ENCODE data around the gene TOMM40L.
"Not testable (repeated sequence)": the region's sequence is repeated elsewhere in the genome, so short reads cannot be mapped to it uniquely, and the experiment has no call there.

TOMM40L gene

GRCh38 chr1:161219078-161219892 is 6.6 kb upstream of the TOMM40L start:
- no peak for DNase-seq (ENCODE audit: extremely low read depth in 1 of 2, low read depth in 1 of 2)

- no peak for DNase-seq (ENCODE audit: extremely low read depth in 1 of 2, low read depth in 1 of 2)
These were observed 5.9 kb upstream of the TOMM40L start for GRCh38 chr1:161220002-161220401.

GRCh38 chr1:161222175-161223019 is 3.5 kb upstream of the TOMM40L start:
- no peak for DNase-seq (ENCODE audit: extremely low read depth in 1 of 2, low read depth in 1 of 2)

GRCh38 chr1:161223805-161224694 is 1.8 kb upstream of the TOMM40L start:
- no peak for DNase-seq (ENCODE audit: extremely low read depth in 1 of 2, low read depth in 1 of 2)

- not testable (repeated sequence) for DNase-seq (ENCODE audit: extremely low read depth in 1 of 2, low read depth in 1 of 2)
These were observed 1.2 kb upstream of the TOMM40L start for GRCh38 chr1:161224695-161225087.

- DNase-seq (ENCODE audit: extremely low read depth in 1 of 2, low read depth in 1 of 2), result no peak
These were observed 704 bp upstream of the TOMM40L start for GRCh38 chr1:161225178-161225533.

- DNase-seq (ENCODE audit: extremely low read depth in 1 of 2, low read depth in 1 of 2), result no peak
These were observed 456 bp downstream of the TOMM40L start for GRCh38 chr1:161226320-161226711.

- DNase-seq (ENCODE audit: extremely low read depth in 1 of 2, low read depth in 1 of 2), result no peak
These were observed 899 bp downstream of the TOMM40L start for GRCh38 chr1:161226759-161227158.

GRCh38 chr1:161227196-161227871 is 1.5 kb downstream of the TOMM40L start:
- peak; percentile 36 to 72 for DNase-seq (ENCODE audit: extremely low read depth in 1 of 2, low read depth in 1 of 2)

- DNase-seq (ENCODE audit: extremely low read depth in 1 of 2, low read depth in 1 of 2), result no peak
These were observed 2.2 kb downstream of the TOMM40L start for GRCh38 chr1:161228032-161228431.

- no peak for DNase-seq (ENCODE audit: extremely low read depth in 1 of 2, low read depth in 1 of 2)
These were observed 4.0 kb downstream of the TOMM40L start for GRCh38 chr1:161229896-161230295.

- no peak for DNase-seq (ENCODE audit: extremely low read depth in 1 of 2, low read depth in 1 of 2)
These were observed 4.9 kb downstream of the TOMM40L start for GRCh38 chr1:161230762-161231161.

GRCh38 chr1:161233102-161233501 is 7.2 kb downstream of the TOMM40L start:
- no peak for DNase-seq (ENCODE audit: extremely low read depth in 1 of 2, low read depth in 1 of 2)

GRCh38 chr1:161235957-161236775 is 10.3 kb downstream of the TOMM40L start:
- no peak for DNase-seq (ENCODE audit: extremely low read depth in 1 of 2, low read depth in 1 of 2)

- no peak for DNase-seq (ENCODE audit: extremely low read depth in 1 of 2, low read depth in 1 of 2)
These were observed 12.2 kb downstream of the TOMM40L start, which contains the start of gene NR1I3 for GRCh38 chr1:161238039-161238473. TSS of gene NR1I3 (minus strand) at chr1:161238203. CDS start at chr1:161236565, 1,638 bp downstream.

GRCh38 chr1:161241682-161242081 is 15.8 kb downstream of the TOMM40L start:
- DNase-seq (ENCODE audit: extremely low read depth in 1 of 2, low read depth in 1 of 2), result no peak

- no peak for DNase-seq (ENCODE audit: extremely low read depth in 1 of 2, low read depth in 1 of 2)
These were observed 16.5 kb downstream of the TOMM40L start for GRCh38 chr1:161242313-161242712.

GRCh38 chr1:161244888-161245287 is 19.0 kb downstream of the TOMM40L start:
- DNase-seq (ENCODE audit: extremely low read depth in 1 of 2, low read depth in 1 of 2), result no peak

GRCh38 chr1:161250100-161250499 is 24.2 kb downstream of the TOMM40L start:
- not testable (repeated sequence) for DNase-seq (ENCODE audit: extremely low read depth in 1 of 2, low read depth in 1 of 2)

All from stimulated activated CD8-positive, alpha-beta memory T cell treated with anti-CD3 and anti-CD28 coated beads, Interleukin-7, amount 100 ng/mL, for 48 hours (primary cell).